GM12878 (cell line): ENCODE data around the gene FRZB. TPM values are rescaled to one million over a fixed set of nuclear protein-coding genes. Genes with fewer than 3 reads are reported as not detected.
"Not testable (repeated sequence)": the region's sequence is repeated elsewhere in the genome, so short reads cannot be mapped to it uniquely, and the experiment has no call there.

ENCODE experiments used
- ATAC-seq: fragments of 200-7000 bp; cut with Tn5 transposase; 3 replicates; pipeline ENCODE4 v1.9.1; 2020; ENCODE audit warnings: mild to moderate bottlenecking, moderate library complexity
- BruUV-seq: library from RNA; stranded (reverse); fragments of 400-500 nt; replicated peaks from 2 replicates; lab custom pipeline; 2021; lab: Mats Ljungman, UMichigan
- CTCF ChIA-PET: fragments of 300-600 bp; sonication (Branson Sonifier 250); formaldehyde crosslinking; extraction: SDS; loops from one replicate; lab custom pipeline; 2021; ENCODE audit warnings: inconsistent platforms; lab: Yijun Ruan, JAX
- POLR2A ChIA-PET: fragments of 350-600 bp; formaldehyde crosslinking; extraction: SDS; loops from one replicate; lab custom pipeline; 2021; ENCODE audit warnings: inconsistent platforms; lab: Charles Lee
- RAD21 ChIA-PET: fragments of 300-600 bp; sonication (Branson Sonifier 250); formaldehyde crosslinking; loops from one replicate; lab custom pipeline; 2023; ENCODE audit warnings: antibody characterized with exemption; ENCODE audit not compliant: unreplicated experiment; lab: Charles Lee
- SMC1A ChIA-PET: fragments of 300-600 bp; sonication (Branson Sonifier 250); formaldehyde crosslinking; loops from one replicate; lab custom pipeline; 2023; ENCODE audit not compliant: unreplicated experiment, uncharacterized antibody; lab: Charles Lee
- DNase-seq: peaks from one replicate; pipeline ENCODE4 v3.0.0-alpha.2; 2011; ENCODE audit warnings: low read depth, low spot score
- FAIRE-seq: peaks from 3 replicates; lab custom pipeline; 2011; peaks lifted over from hg19 to GRCh38; lab: Jason Lieb, UNC
- H2AFZ ChIP-seq: 2 replicates; pipeline ENCODE4 v1.6.0; 2011; ENCODE audit warnings: low read depth, low read length, control low read depth; ENCODE audit not compliant: control insufficient read depth
- H3K27ac ChIP-seq: 2 replicates; pipeline ENCODE4 v1.5.1; 2011; ENCODE audit warnings: control low read depth; ENCODE audit not compliant: control insufficient read depth, insufficient read depth
- H3K27me3 ChIP-seq, 2 experiments: replicated peaks in 1 of 2; 2 replicates each; pipeline versions ENCODE4 v1.6.0 to v1.6.1; 2011; ENCODE audit warnings: low read length in 1 of 2; ENCODE audit not compliant: control insufficient read depth in 2 of 2, insufficient read depth in 2 of 2
- H3K36me3 ChIP-seq, 2 experiments: 2 replicates each; pipeline ENCODE4 v1.5.1; 2011; ENCODE audit warnings: low read length in 1 of 2; ENCODE audit not compliant: control insufficient read depth in 2 of 2, insufficient read depth in 2 of 2
- H3K4me1 ChIP-seq: 2 replicates; pipeline ENCODE4 v1.6.1; 2011; ENCODE audit warnings: mild to moderate bottlenecking, low read length, moderate library complexity, mixed read lengths; ENCODE audit not compliant: control insufficient read depth, insufficient read depth
- H3K4me2 ChIP-seq: 2 replicates; pipeline ENCODE4 v1.6.0; 2011; ENCODE audit warnings: control low read depth; ENCODE audit not compliant: control insufficient read depth, insufficient read depth
- H3K4me3 ChIP-seq: fragments of 200-600 bp; sonication (generic); 2 replicates; pipeline ENCODE4 v1.5.1; 2016
- H3K79me2 ChIP-seq: 2 replicates; pipeline ENCODE4 v1.6.0; 2011; ENCODE audit warnings: low read length; ENCODE audit not compliant: control insufficient read depth, insufficient read depth
- H3K9ac ChIP-seq: 2 replicates; pipeline ENCODE4 v1.8.0; 2011; ENCODE audit warnings: low read length, control low read depth, mixed read lengths; ENCODE audit not compliant: control insufficient read depth, insufficient read depth
- H3K9me3 ChIP-seq: replicated peaks from 3 replicates; pipeline ENCODE4 v1.5.1; 2011; ENCODE audit warnings: mild to moderate bottlenecking, low read length; ENCODE audit not compliant: control insufficient read depth, insufficient read depth
- H4K20me1 ChIP-seq: 2 replicates; pipeline ENCODE4 v1.6.0; 2011; ENCODE audit not compliant: control insufficient read depth, insufficient read depth
- DPF2 ChIP-seq: fragments of 450-650 bp; IDR thresholded peaks from 2 replicates; pipeline ENCODE4 v1.6.1; 2017; ENCODE audit warnings: mild to moderate bottlenecking
- FOXM1 ChIP-seq: IDR thresholded peaks from 2 replicates; pipeline ENCODE4 v1.6.1; 2012; ENCODE audit warnings: low read depth, mild to moderate bottlenecking, inconsistent platforms, low read length, moderate library complexity
- IKZF2 ChIP-seq, 2 experiments: fragments of 450-650 bp; IDR thresholded peaks; 2 replicates each; pipeline ENCODE4 v1.6.1; 2017; ENCODE audit warnings: mild to moderate bottlenecking in 2 of 2, moderate library complexity in 2 of 2
- MTA2 ChIP-seq: fragments of 450-650 bp; IDR thresholded peaks from 2 replicates; pipeline ENCODE4 v1.6.1; 2016; ENCODE audit warnings: low read depth, mild to moderate bottlenecking, moderate library complexity
- NBN ChIP-seq: fragments of 450-650 bp; IDR thresholded peaks from 2 replicates; pipeline ENCODE4 v1.6.1; 2016
- NFIC ChIP-seq: IDR thresholded peaks from 2 replicates; pipeline ENCODE4 v1.6.1; 2012; ENCODE audit warnings: low read depth, mild to moderate bottlenecking, inconsistent platforms, low read length, moderate library complexity
- NFYB ChIP-seq: IDR thresholded peaks from 2 replicates; pipeline ENCODE4 v1.6.1; 2011; ENCODE audit warnings: low read depth, mild to moderate bottlenecking, low read length, improper control_type of control experiment, moderate library complexity; ENCODE audit not compliant: insufficient read depth
- NR2F1 ChIP-seq: fragments of 450-650 bp; conservative IDR thresholded peaks from 2 replicates; pipeline ENCODE4 v1.6.1; 2017; ENCODE audit warnings: mild to moderate bottlenecking
- RB1 ChIP-seq: fragments of 450-650 bp; formaldehyde crosslinking; IDR thresholded peaks from 2 replicates; pipeline ENCODE4 v1.6.1; 2017; ENCODE audit warnings: mild to moderate bottlenecking, borderline replicate concordance
- RBBP5 ChIP-seq: fragments of 200-600 bp; sonication (generic); conservative IDR thresholded peaks from 2 replicates; pipeline ENCODE4 v1.6.1; 2016
- SMAD5 ChIP-seq: IDR thresholded peaks from 2 replicates; pipeline ENCODE4 v1.6.1; 2016; ENCODE audit warnings: antibody characterized with exemption, low read depth
- SPI1 ChIP-seq: IDR thresholded peaks from 2 replicates; pipeline ENCODE4 v1.6.1; 2011; ENCODE audit warnings: low read depth, mild to moderate bottlenecking, low read length, moderate library complexity, borderline replicate concordance; ENCODE audit not compliant: insufficient read depth
- SUZ12 ChIP-seq: fragments of 200-600 bp; sonication (generic); IDR thresholded peaks from one replicate; pipeline ENCODE4 v1.6.1; 2018; ENCODE audit warnings: antibody characterized with exemption, mild to moderate bottlenecking; ENCODE audit not compliant: unreplicated experiment
- TARDBP ChIP-seq: IDR thresholded peaks from 2 replicates; pipeline ENCODE4 v1.6.1; 2016; ENCODE audit warnings: borderline replicate concordance
- ZNF384 ChIP-seq: IDR thresholded peaks from 2 replicates; pipeline ENCODE4 v1.6.1; 2012; ENCODE audit warnings: low read depth, mild to moderate bottlenecking, low read length, improper control_type of control experiment, borderline replicate concordance
- WGBS: methylation state at CpG from one replicate; pipeline ENCODE4 v1.1.6; 2016; ENCODE audit warnings: low lambda C conversion rate; ENCODE audit not compliant: insufficient replicate concordance, insufficient coverage; ENCODE audit errors: missing lambda C conversion rate; 5-methylcytosine and 5-hydroxymethylcytosine counted together
- in situ Hi-C: fragments of 300-500 bp; cut with MboI; formaldehyde crosslinking; loops from 9 replicates; pipeline ENCODE4 v1.14.3; 2018; ENCODE audit warnings: mixed read lengths
- intact Hi-C: fragments of 100-400 bp; cut with micrococcal nuclease; formaldehyde crosslinking; loops from one replicate; pipeline ENCODE4 v1.14.2; 2022; ENCODE audit not compliant: unreplicated experiment
- polyA plus RNA-seq, 11 experiments: library from polyadenylated mRNA; depleted of rRNA in 4 of 11; unstranded in 6 of 11; stranded (reverse) in 5 of 11; fragments of >200 nt; fragmentation: Nextera tagmentation in 4 of 11; fragmentation: Illumina TruSeq in 1 of 11; extraction: Ambion mirVana in 4 of 11; extraction: Trizol in 1 of 11; gene quantifications; 1 replicate in 1 of 11; 2 replicates in 10 of 11; pipeline versions ENCODE4 v1.2.1 to v1.2.3, GENCODE V29; 2011 to 2016; ENCODE audit warnings: inconsistent platforms in 2 of 11, missing spikeins in 2 of 11, low read depth in 1 of 11
- total RNA-seq, 4 experiments: library from RNA; depleted of rRNA in 3 of 4; stranded (reverse); fragments of >200 nt in 3 of 4; fragmentation: Illumina TruSeq in 1 of 4; extraction: Trizol in 1 of 4; gene quantifications; 2 replicates each; pipeline versions ENCODE4 v1.2.1 to v1.2.3, GENCODE V29; 2013 to 2021
- TF ChIP-seq, protein P1 (sequence below): fragments of 450-650 bp; IDR thresholded peaks from 2 replicates; pipeline ENCODE4 v1.6.1; 2017; ENCODE audit warnings: mild to moderate bottlenecking
- TF ChIP-seq, protein P2 (sequence below): fragments of 450-650 bp; formaldehyde crosslinking; IDR thresholded peaks from 2 replicates; pipeline ENCODE4 v1.5.0; 2022; ENCODE audit warnings: mild to moderate bottlenecking, missing genetic modification characterization

The FRZB gene
- total and polyA plus RNA-seq, 10 of the 15 experiments (the other 5 are each of a cell fraction or from before 2014, with no cell fraction given), result 0.03 TPM; not detected in 9

DNA sequence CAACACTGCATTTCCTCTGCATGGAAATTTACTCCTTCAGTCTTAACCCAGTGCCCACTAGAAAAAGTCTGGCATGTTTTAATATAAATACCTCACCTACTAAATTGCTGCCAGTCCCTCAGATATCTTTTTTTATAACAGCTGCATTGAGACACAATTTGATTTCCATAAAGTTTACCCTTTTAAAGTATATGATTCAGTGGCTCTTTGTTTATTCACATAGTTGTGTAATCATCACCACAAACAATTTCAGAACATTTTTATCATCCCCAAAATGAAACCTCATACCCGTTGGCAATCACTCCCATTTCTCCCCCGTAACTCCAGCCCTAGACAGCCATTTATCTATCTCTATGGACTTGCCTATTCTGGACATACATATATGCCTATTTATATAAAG lies 17.0 kb upstream of the FRZB start:
- BruUV-seq, result no TSS peak

DNA sequence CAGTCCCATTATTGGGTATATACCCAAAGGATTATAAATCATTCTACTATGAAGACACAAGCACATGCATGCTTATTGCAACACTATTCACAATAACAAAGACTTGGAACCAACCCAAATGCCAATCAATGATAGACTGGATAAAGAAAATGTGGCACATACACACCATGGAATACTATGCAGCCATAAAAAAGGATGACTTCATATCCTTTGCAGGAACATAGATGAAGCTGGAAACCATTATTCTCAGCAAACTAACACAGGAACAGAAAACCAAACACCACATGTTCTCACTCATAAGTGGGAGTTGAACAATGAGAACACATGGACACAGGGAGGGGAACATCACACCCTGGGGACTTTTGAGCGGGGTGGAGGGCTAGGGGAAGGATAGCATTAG lies 13.7 kb upstream of the FRZB start:
- H3K9me3 ChIP-seq, DNase-seq, SMC1A ChIA-PET, H3K36me3 ChIP-seq, H3K27ac ChIP-seq, H3K4me3 ChIP-seq, H4K20me1 ChIP-seq, ATAC-seq, intact Hi-C loops, H3K4me2 ChIP-seq, H3K9ac ChIP-seq, POLR2A ChIA-PET, in situ Hi-C loops, H3K79me2 ChIP-seq, CTCF ChIA-PET, FAIRE-seq, H3K27me3 ChIP-seq, RAD21 ChIA-PET, H2AFZ ChIP-seq, BruUV-seq, H3K4me1 ChIP-seq: not testable (repeated sequence)
- 0% methylated on average over 1 of the region's 1 CpG for WGBS

More for the DNA sequence above, 17.0 kb upstream of the FRZB start:
- no peaks in the 10 kb centered on the region for H3K27me3 ChIP-seq
- CTCF ChIA-PET, result no interaction called here
- no peak for DNase-seq
- no peaks in the 10 kb centered on the region for H3K79me2 ChIP-seq
- no peak for ATAC-seq
- H3K4me3 ChIP-seq, result no peak overlapping the region
- no peaks in the 10 kb centered on the region for H3K9me3 ChIP-seq
- H3K4me2 ChIP-seq, result no peak overlapping the region
- H2AFZ ChIP-seq, result no peak overlapping the region
- in situ Hi-C loops, result no loop called here
- intact Hi-C loops, result no loop called here
- no peak overlapping the region for H3K9ac ChIP-seq
- RAD21 ChIA-PET, result no interaction called here
- 39% methylated on average over 2 of the region's 2 CpGs for WGBS
- TF ChIP-seq ZNF384, result no peak
- TF ChIP-seq TARDBP, result no peak
- TF ChIP-seq MTA2, result no peak
- TF ChIP-seq NFYB, result no peak
- TF ChIP-seq IKZF2 (IDR thresholded peaks at IDR 0.05), result no peak
- TF ChIP-seq SMAD5, result no peak
- no peak for TF ChIP-seq NBN
- no peak for TF ChIP-seq RBBP5
- TF ChIP-seq NR2F1, result no peak
- no peak for TF ChIP-seq RB1
- TF ChIP-seq NFIC, result no peak
- no peak for TF ChIP-seq DPF2
- no peak for TF ChIP-seq SUZ12
- TF ChIP-seq SPI1, result no peak
- no peak for TF ChIP-seq FOXM1
- TF ChIP-seq, protein P1, sequence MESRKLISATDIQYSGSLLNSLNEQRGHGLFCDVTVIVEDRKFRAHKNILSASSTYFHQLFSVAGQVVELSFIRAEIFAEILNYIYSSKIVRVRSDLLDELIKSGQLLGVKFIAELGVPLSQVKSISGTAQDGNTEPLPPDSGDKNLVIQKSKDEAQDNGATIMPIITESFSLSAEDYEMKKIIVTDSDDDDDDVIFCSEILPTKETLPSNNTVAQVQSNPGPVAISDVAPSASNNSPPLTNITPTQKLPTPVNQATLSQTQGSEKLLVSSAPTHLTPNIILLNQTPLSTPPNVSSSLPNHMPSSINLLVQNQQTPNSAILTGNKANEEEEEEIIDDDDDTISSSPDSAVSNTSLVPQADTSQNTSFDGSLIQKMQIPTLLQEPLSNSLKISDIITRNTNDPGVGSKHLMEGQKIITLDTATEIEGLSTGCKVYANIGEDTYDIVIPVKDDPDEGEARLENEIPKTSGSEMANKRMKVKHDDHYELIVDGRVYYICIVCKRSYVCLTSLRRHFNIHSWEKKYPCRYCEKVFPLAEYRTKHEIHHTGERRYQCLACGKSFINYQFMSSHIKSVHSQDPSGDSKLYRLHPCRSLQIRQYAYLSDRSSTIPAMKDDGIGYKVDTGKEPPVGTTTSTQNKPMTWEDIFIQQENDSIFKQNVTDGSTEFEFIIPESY, result no peak
- TF ChIP-seq, protein P2, sequence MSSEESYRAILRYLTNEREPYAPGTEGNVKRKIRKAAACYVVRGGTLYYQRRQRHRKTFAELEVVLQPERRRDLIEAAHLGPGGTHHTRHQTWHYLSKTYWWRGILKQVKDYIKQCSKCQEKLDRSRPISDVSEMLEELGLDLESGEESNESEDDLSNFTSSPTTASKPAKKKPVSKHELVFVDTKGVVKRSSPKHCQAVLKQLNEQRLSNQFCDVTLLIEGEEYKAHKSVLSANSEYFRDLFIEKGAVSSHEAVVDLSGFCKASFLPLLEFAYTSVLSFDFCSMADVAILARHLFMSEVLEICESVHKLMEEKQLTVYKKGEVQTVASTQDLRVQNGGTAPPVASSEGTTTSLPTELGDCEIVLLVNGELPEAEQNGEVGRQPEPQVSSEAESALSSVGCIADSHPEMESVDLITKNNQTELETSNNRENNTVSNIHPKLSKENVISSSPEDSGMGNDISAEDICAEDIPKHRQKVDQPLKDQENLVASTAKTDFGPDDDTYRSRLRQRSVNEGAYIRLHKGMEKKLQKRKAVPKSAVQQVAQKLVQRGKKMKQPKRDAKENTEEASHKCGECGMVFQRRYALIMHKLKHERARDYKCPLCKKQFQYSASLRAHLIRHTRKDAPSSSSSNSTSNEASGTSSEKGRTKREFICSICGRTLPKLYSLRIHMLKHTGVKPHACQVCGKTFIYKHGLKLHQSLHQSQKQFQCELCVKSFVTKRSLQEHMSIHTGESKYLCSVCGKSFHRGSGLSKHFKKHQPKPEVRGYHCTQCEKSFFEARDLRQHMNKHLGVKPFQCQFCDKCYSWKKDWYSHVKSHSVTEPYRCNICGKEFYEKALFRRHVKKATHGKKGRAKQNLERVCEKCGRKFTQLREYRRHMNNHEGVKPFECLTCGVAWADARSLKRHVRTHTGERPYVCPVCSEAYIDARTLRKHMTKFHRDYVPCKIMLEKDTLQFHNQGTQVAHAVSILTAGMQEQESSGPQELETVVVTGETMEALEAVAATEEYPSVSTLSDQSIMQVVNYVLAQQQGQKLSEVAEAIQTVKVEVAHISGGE, result no peak
- no peak for FAIRE-seq
- H3K27ac ChIP-seq, result no peak overlapping the region
- H3K36me3 ChIP-seq, result no peaks in the 10 kb centered on the region
- no peaks in the 10 kb centered on the region for H3K4me1 ChIP-seq
- SMC1A ChIA-PET, result interaction anchor here (1.6 kb wide), 1 partner anchor 14 kb away, joined by 4 read pairs; no protein-coding TSS in a partner anchor
- POLR2A ChIA-PET, result no interaction called here
- H4K20me1 ChIP-seq, result no peaks in the 10 kb centered on the region
